Activated CD8-positive, alpha-beta T cell treated with anti-CD3 and anti-CD28 coated beads for 36 hours (primary cell): ENCODE results near the gene DNM2. TPM values are rescaled to one million over a fixed set of nuclear protein-coding genes. Genes with fewer than 3 reads are reported as not detected.
"Not testable (repeated sequence)": the region's sequence is repeated elsewhere in the genome, so short reads cannot be mapped to it uniquely, and the experiment has no call there.

Experiments
- ATAC-seq: fragments of 200-7000 bp; cut with Tn5 transposase; one replicate; pipeline ENCODE4 v1.10.0; 2021; ENCODE audit warnings: mild to moderate bottlenecking, moderate library complexity
- CTCF ChIA-PET: fragments of 350-600 bp; sonication (Branson Sonifier 250); formaldehyde crosslinking; loops from one replicate; lab custom pipeline; 2021; ENCODE audit warnings: antibody characterized with exemption; lab: Charles Lee
- POLR2A ChIA-PET: fragments of 350-600 bp; sonication (Branson Sonifier 250); formaldehyde crosslinking; loops from one replicate; lab custom pipeline; 2021; ENCODE audit warnings: antibody characterized with exemption; lab: Charles Lee
- DNase-seq: peaks from one replicate; pipeline ENCODE4 v3.0.0-alpha.2; 2020
- H3K27ac Mint-ChIP-seq: one replicate; pipeline ENCODE4 v1.8.0; 2021; ENCODE audit warnings: mild to moderate bottlenecking, mixed read lengths
- H3K27me3 Mint-ChIP-seq: one replicate; pipeline ENCODE4 v1.8.0; 2021; ENCODE audit warnings: mixed read lengths
- H3K36me3 Mint-ChIP-seq: one replicate; pipeline ENCODE4 v1.8.0; 2021; ENCODE audit warnings: low read depth, mixed read lengths
- H3K4me1 Mint-ChIP-seq: one replicate; pipeline ENCODE4 v1.8.0; 2021; ENCODE audit warnings: low read depth, mixed read lengths
- H3K4me3 Mint-ChIP-seq: one replicate; pipeline ENCODE4 v1.8.0; 2021; ENCODE audit warnings: mild to moderate bottlenecking, moderate library complexity, mixed read lengths
- H3K9me3 Mint-ChIP-seq: one replicate; pipeline ENCODE4 v1.8.0; 2021; ENCODE audit warnings: mixed read lengths
- CTCF ChIP-seq: fragments of 200-600 bp; IDR thresholded peaks from one replicate; pipeline ENCODE4 v1.8.0; 2022; ENCODE audit warnings: antibody characterized with exemption, mild to moderate bottlenecking
- intact Hi-C: fragments of 100-400 bp; cut with micrococcal nuclease; formaldehyde crosslinking; loops from one replicate; pipeline ENCODE4 v1.10.0; 2022
- microRNA-seq: library from miRNA; unstranded; fragments of <30 nt; microRNA quantifications from one replicate; pipeline ENCODE4 v1.2.0, GENCODE V29; 2022; ENCODE audit warnings: borderline microRNAs expressed, borderline replicate concordance
- total RNA-seq, 2 experiments: library from RNA; stranded (reverse); gene quantifications; one replicate each; pipeline ENCODE4 v1.2.3, GENCODE V29; 2021

Gene DNM2
- total RNA-seq, 2 experiments from 2014 or later: 151 to 153 TPM

- H3K27ac Mint-ChIP-seq: no peak overlapping the region
- H3K9me3 Mint-ChIP-seq: no peaks in the 10 kb centered on the region
- H3K4me3 Mint-ChIP-seq: peak overlapping the region; percentile 29
- POLR2A ChIA-PET: interaction anchor here (1.2 kb wide), 1 partner anchor 41 kb away, joined by 3 read pairs; no protein-coding TSS in a partner anchor
- intact Hi-C loops: no loop called here
- peaks cover 41% of the 10 kb centered on the region for H3K4me1 Mint-ChIP-seq
- no peak for TF ChIP-seq CTCF
- no peaks in the 10 kb centered on the region for H3K27me3 Mint-ChIP-seq
- no peak for ATAC-seq
- DNase-seq: no peak
- CTCF ChIA-PET: interaction anchor here (0.8 to 2.9 kb wide), 3 partner anchors 10 to 63 kb away, joined by 3 to 18 read pairs (median 3); no protein-coding TSS in a partner anchor
- H3K36me3 Mint-ChIP-seq: peaks cover 10% of the 10 kb centered on the region
These were observed 156.1 kb downstream of the DNM2 start for GRCh38 chr19:10874024-10874423.

- Mint-ChIP-seq H3K9me3 (no peaks in the 10 kb centered on the region), H3K27ac (peak overlapping the region; percentile 76), H3K27me3 (no peaks in the 10 kb centered on the region), H3K36me3 (peaks cover 17% of the 10 kb centered on the region), H3K4me1 (peaks cover 44% of the 10 kb centered on the region), H3K4me3 (no peak overlapping the region)
- intact Hi-C loops: no loop called here
- CTCF ChIA-PET: interaction anchor here (1.2 to 1.6 kb wide), 2 partner anchors 12 to 16 kb away, joined by 3 read pairs; no protein-coding TSS in a partner anchor
- TF ChIP-seq CTCF: no peak
- peak; percentile 24 for ATAC-seq
- POLR2A ChIA-PET: interaction anchor here (0.6 to 1.3 kb wide), 5 partner anchors 16 to 139 kb away, joined by 3 read pairs; partner anchors contain the start of gene SMARCA4
- peak; percentile 38 for DNase-seq
These were observed 158.8 kb downstream of the DNM2 start for GRCh38 chr19:10876459-10877240.

GRCh38 chr19:10877608-10878007 is 159.7 kb downstream of the DNM2 start:
- ChIA-PET CTCF (interaction anchor here (1.2 to 2.7 kb wide), 4 partner anchors 13 to 42 kb away, joined by 3 to 12 read pairs (median 3); partner anchors contain the start of gene TMED1), POLR2A (interaction anchor here (0.6 to 2.6 kb wide), 3 partner anchors 11 to 134 kb away, joined by 3 to 9 read pairs (median 3); no protein-coding TSS in a partner anchor)
- ATAC-seq, DNase-seq, H3K9me3 Mint-ChIP-seq, intact Hi-C loops, H3K27me3 Mint-ChIP-seq: not testable (repeated sequence)
- peak overlapping the region; percentile 36 for H3K4me3 Mint-ChIP-seq
- H3K4me1 Mint-ChIP-seq: peaks cover 43% of the 10 kb centered on the region
- H3K36me3 Mint-ChIP-seq: peaks cover 17% of the 10 kb centered on the region
- H3K27ac Mint-ChIP-seq: peak overlapping the region; percentile 80

GRCh38 chr19:10878253-10878652 is 160.4 kb downstream of the DNM2 start:
- Mint-ChIP-seq H3K36me3 (peaks cover 15% of the 10 kb centered on the region), H3K27ac (peak overlapping the region; percentile 80), H3K9me3 (no peaks in the 10 kb centered on the region), H3K4me1 (peaks cover 38% of the 10 kb centered on the region), H3K4me3 (peak overlapping the region; percentile 36), H3K27me3 (no peaks in the 10 kb centered on the region)
- TF ChIP-seq CTCF: no peak
- intact Hi-C loops: no loop called here
- ATAC-seq: peak; percentile 24
- DNase-seq: peak; percentile 18
- CTCF ChIA-PET: interaction anchor here (1.2 to 2.7 kb wide), 3 partner anchors 14 to 42 kb away, joined by 3 to 12 read pairs (median 3); partner anchors contain the start of gene TMED1
- POLR2A ChIA-PET: interaction anchor here (0.6 to 2.6 kb wide), 3 partner anchors 10 to 133 kb away, joined by 3 to 9 read pairs (median 3); no protein-coding TSS in a partner anchor

Small RNA genes within 50 kb of the gene (microRNA-seq; reads per million reads assigned to microRNA genes)
- gene MIR199A1: not detected
- gene MIR4748: 1.8 reads per million
- gene MIR638: not detected
- not detected for gene MIR6793

Other genes with a start within 250 kb of the DNM2 start
- gene KEAP1, start 214.7 kb upstream of the DNM2 start, total RNA-seq: 10 to 100 TPM; 44.7 to 55.0 TPM
- 1 to 10 TPM in 1 of 2 experiments, under 1 TPM in 1; 0.81 to 1.1 TPM for gene S1PR5, start 200.6 kb upstream of the DNM2 start, total RNA-seq
- gene ATG4D, start 174.2 kb upstream of the DNM2 start, total RNA-seq: 10 to 100 TPM; 21.7 to 22.5 TPM
- 10 to 100 TPM; 50.0 to 58.3 TPM for gene KRI1, start 152.1 kb upstream of the DNM2 start, total RNA-seq
- 10 to 100 TPM; 62.1 to 67.1 TPM for gene CDKN2D, start 149.1 kb upstream of the DNM2 start, total RNA-seq
- gene AP1M2, start 130.8 kb upstream of the DNM2 start, total RNA-seq: not detected
- gene SLC44A2, start 92.5 kb upstream of the DNM2 start, total RNA-seq: 10 to 100 TPM; 66.0 to 71.4 TPM
- gene ILF3, start 63.7 kb upstream of the DNM2 start, total RNA-seq: 100 to 1,000 TPM; 435 to 450 TPM
- 10 to 100 TPM; 56.8 to 61.8 TPM for gene QTRT1, start 16.6 kb upstream of the DNM2 start, total RNA-seq
- gene TMED1, start 118.1 kb downstream of the DNM2 start, total RNA-seq: 10 to 100 TPM; 12.9 to 15.0 TPM
- 1 to 10 TPM; 1.2 to 1.3 TPM for gene C19orf38, start 130.3 kb downstream of the DNM2 start, total RNA-seq
- gene CARM1, start 153.5 kb downstream of the DNM2 start, total RNA-seq: 10 to 100 TPM; 95.1 to 95.4 TPM
- gene YIPF2, start 210.6 kb downstream of the DNM2 start, total RNA-seq: 10 to 100 TPM; 21.7 to 24.4 TPM
- gene TIMM29, start 210.7 kb downstream of the DNM2 start, total RNA-seq: 10 to 100 TPM; 14.7 to 17.7 TPM
- gene SMARCA4, start 243.0 kb downstream of the DNM2 start, total RNA-seq: 10 to 100 TPM; 97.0 to 98.7 TPM